Retinal pigment epithelial cell (primary cell): ENCODE data around the gene SHISA5.
"Not testable (repeated sequence)": the region's sequence is repeated elsewhere in the genome, so short reads cannot be mapped to it uniquely, and the experiment has no call there.

ENCODE experiments used
- DNase-seq: peaks from one replicate; pipeline ENCODE4 v3.0.0-alpha.2; 2010; ENCODE audit warnings: low read depth
- H3K4me3 ChIP-seq: 2 replicates; pipeline ENCODE4 v1.5.1; 2011; ENCODE audit warnings: mild to moderate bottlenecking, low read length, control low read depth, moderate library complexity
- TF ChIP-seq, protein P1 (sequence below): conservative IDR thresholded peaks from 2 replicates; pipeline ENCODE4 v1.5.1; 2011; ENCODE audit warnings: low read depth, low read length, control low read depth, inconsistent platforms

The SHISA5 gene

DNA sequence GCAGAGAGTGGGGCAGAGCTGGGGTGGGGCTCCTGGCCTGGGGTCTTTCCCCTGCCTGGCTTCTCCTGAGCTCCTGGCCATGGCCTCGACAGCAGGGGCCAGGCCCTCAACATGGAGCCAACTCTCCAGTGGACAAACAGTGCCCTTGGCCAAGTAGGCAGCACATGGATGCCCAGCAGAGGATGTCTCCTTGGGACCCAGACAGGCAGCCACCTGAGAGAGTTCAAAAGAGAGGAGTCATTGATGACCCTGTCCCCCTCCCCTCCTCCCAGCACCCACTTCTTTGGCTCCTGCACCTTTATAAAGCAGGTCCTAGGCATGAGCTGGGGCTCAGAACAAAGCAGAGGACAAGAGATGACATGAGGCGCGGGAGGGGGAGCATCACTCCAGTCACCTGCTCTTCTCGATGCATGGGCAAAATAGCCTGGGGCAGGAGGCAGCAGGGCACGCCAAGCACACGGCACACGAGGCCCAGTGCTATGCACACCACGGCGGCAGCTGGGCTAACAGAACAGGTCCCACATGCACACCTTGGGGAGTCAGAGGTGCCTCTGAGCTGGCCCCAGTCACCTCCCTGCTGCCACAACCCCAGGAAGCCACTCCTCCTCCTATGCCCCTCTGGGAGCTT, 27.4 kb downstream of the SHISA5 start:
- TF ChIP-seq, protein P1, sequence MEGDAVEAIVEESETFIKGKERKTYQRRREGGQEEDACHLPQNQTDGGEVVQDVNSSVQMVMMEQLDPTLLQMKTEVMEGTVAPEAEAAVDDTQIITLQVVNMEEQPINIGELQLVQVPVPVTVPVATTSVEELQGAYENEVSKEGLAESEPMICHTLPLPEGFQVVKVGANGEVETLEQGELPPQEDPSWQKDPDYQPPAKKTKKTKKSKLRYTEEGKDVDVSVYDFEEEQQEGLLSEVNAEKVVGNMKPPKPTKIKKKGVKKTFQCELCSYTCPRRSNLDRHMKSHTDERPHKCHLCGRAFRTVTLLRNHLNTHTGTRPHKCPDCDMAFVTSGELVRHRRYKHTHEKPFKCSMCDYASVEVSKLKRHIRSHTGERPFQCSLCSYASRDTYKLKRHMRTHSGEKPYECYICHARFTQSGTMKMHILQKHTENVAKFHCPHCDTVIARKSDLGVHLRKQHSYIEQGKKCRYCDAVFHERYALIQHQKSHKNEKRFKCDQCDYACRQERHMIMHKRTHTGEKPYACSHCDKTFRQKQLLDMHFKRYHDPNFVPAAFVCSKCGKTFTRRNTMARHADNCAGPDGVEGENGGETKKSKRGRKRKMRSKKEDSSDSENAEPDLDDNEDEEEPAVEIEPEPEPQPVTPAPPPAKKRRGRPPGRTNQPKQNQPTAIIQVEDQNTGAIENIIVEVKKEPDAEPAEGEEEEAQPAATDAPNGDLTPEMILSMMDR = no peak
- no peak overlapping the region for H3K4me3 ChIP-seq
- no peak for DNase-seq

DNA sequence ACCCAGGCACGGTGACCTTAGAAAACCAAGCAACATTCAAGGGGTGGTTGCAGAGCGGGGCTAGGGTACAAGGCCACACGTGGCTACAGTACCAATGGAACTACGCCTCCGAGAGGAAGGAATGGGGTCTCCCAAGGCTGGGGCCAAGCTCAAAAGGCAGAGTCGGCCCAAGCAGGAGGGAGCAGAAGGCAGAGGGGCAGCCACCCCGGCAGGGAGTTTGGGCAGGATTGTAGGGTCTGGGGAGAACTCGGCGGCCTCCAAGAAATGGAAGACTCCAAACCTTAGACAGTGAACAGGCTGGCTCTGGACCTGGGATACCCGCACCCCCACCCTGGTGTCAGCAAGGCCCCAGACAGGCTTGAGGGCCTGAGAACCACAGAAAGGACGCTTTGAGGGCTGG, 28.8 kb downstream of the SHISA5 start:
- TF ChIP-seq, protein P1 = no peak

DNA sequence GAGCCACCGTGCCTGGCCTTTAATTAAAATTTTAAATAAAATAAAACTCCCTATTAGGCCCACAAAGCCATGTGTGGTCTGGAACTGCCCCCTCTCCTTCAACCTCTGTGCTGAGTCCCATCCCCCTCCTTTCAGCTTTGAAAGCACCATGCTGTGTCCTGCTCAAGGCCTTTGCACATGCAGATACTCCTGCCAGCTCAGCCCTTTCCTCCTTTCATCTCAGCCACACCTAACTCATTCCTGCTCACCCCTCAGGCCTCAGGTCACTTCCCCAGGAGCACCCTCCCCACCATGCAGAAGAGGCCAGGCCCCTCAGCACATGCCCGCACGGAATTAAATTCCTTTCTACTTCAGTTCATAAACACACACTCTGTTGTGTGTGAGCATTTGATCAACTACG, 29.4 kb downstream of the SHISA5 start:
- H3K4me3 ChIP-seq = no peak overlapping the region
- no peak for DNase-seq
- TF ChIP-seq, protein P1 = no peak

More for the DNA sequence above, 28.8 kb downstream of the SHISA5 start:
- no peak overlapping the region for H3K4me3 ChIP-seq
- DNase-seq = no peak

DNA sequence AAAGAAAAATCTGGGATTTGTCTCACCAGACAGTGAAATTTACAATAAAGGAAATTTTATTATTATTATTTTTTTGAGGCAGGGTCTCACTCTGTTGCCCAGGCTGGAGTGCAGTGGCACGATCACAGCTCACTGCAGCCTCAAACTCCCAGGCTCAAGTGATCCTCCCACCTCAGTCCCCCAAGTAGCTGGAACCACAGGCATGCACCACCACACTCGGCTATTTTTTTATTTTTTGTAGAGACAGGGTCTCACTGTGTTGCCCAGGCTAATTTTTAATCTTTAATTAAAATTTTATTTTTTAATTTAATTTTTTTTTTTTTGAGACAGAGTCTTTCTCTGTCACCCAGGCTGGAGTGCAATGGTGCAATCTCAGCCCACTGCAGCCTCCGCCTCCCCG, 29.9 kb downstream of the SHISA5 start:
- not testable (repeated sequence) for H3K4me3 ChIP-seq, DNase-seq

DNA sequence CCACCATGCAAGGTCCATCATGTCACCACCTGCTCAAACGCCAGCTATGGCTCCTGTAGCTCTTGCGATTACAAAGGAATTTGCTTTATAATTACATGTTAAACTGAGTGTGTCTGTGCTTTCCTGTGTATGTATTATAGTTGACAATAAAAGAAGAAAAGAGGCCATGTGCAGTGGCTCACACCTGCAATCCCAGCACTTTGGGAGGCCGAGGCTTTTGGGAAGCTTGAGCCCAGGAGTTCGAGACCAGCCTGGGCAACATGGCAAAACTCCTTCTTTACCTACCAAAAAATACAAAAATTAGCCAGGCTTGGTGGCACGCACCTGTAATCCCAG, 30.4 kb downstream of the SHISA5 start:
- H3K4me3 ChIP-seq = no peak overlapping the region
- TF ChIP-seq, protein P1 = no peak
- DNase-seq = no peak

DNA sequence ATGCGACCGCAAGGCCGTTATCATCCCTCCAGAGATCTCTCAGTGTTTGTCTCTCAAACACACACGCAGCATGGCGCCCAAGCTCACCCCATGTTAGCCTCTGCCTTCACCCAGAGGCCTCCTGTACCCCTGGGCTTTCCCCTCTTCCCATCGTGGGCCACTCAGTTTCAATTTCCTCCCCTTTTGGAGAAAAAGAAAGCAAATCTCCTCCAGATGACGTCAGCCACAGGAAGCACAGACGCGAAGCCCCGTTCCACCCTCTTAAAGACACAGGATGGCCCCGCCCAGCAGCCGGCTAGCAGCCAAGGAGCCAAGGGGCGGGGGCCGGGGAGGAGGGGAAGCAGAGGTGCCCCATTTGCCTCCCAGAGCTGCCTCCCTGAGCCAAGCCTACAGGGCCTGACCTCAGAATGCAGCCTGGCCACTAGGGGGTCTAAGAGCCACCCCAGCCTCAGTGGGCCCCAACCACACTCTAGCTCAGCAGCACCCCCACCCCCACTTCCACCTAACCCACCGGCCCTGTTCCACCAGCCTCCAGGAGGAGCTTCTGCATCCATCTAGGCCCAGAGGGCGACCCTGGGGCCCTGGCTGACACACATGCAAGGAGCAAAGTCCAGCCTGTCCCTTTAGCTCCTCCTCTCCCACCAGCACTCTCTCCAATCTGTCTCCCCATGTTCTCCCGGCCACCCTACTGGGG, 30.9 kb downstream of the SHISA5 start:
- DNase-seq = peak; percentile 81
- TF ChIP-seq, protein P1 = peak; percentile 53
- H3K4me3 ChIP-seq = peak overlapping the region; percentile 75

DNA sequence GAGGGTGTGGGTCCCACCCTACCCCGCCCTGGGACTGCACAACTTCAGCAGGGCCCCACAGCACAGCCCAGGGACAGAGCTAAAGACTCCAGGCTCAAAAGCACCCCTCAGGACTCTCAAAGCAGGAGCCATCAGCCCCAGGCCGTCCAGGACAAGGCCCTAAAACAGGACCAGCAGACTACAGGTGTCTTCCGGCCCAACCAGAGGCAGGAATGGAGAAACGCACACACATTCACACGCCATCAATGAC, 31.4 kb downstream of the SHISA5 start:
- TF ChIP-seq, protein P1 = no peak
- H3K4me3 ChIP-seq = peak overlapping the region; percentile 75
- DNase-seq = no peak

DNA sequence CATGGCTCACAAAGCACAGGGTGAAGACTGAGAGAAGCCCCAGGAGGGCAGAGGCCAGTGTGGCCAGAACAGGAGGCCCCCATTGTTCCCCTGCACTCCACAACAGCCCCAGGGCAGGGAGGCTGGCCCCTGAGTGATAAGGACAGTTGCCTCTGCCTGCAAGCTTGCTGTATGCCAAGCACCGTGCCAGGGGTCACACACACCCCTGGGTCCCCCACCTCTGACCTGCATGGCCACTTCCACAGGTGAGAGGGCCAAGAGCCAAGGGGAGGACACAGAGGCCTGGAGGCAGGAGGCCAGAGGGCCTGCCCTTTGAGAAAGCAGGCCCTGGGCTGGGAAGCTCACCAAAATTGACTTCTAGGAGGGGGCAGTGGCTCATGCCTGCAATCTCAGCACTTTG, 33.7 kb downstream of the SHISA5 start:
- no peak overlapping the region for H3K4me3 ChIP-seq
- TF ChIP-seq, protein P1 = no peak
- no peak for DNase-seq
